ENCODE measurements around the gene RCSD1.

The RCSD1 gene

DNA sequence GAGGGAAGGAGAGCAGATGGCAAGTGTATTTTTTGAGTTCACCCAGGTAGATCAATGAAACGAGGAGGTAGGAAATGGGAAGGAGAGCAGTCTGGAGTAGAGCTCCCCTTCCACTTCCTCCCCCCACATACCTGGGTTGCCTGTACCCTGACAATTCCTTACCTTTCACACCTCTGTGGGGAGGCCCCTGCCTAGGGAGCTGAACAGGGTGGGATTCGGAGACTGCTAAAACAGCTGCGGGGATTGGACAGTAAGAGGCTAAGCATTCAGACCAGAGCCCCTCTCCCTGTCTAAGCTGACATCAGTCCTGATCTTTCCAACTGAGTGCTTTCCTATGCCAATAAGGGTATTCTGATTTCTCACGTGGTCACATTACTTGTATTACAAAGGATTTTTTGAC is 14.5 kb downstream of the RCSD1 start:
- DNase-seq = no peak

GRCh38 chr1:167645140-167645541 is 15.1 kb downstream of the RCSD1 start:
- no peak for DNase-seq

DNA sequence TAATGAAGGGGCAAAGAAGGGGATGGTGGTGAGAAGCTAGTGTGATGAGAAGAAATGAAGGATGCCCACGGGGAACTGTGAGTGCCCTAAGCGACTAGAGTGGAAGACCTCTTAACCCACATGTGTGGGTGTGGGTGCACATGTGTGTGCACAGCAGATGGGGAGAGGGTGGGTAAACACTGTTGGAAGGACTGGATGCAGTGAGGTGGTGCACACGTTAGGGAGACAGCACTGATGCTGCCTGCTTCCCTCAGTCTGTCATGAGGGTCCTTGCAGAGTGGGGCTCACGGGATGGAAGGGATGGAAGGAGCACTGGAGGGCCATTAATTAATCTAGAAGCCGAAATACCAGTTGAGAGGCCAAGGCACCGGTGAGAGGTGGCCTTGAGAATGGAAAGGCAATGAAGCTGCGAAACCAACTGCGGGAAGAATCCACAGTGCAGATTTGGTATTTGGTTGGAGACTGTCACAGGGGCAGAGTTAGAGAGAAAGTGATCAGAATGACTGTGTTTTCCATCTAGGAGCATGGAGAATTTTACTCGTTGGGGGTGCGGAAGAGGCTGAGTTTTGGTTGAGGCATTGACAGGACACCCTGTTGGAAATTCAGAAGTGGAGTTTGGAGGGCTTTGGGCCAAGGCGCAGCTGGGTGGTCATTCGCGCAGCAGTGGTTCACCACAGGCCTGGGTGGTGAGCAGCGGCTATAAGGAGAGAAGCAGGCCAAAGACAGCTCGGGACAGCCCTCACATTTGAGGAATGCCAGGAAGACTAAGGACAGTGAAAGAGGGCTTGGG is 15.8 kb downstream of the RCSD1 start:
- DNase-seq = no peak

GRCh38 chr1:167648252-167648849 is 18.3 kb downstream of the RCSD1 start:
- no peak for DNase-seq

DNA sequence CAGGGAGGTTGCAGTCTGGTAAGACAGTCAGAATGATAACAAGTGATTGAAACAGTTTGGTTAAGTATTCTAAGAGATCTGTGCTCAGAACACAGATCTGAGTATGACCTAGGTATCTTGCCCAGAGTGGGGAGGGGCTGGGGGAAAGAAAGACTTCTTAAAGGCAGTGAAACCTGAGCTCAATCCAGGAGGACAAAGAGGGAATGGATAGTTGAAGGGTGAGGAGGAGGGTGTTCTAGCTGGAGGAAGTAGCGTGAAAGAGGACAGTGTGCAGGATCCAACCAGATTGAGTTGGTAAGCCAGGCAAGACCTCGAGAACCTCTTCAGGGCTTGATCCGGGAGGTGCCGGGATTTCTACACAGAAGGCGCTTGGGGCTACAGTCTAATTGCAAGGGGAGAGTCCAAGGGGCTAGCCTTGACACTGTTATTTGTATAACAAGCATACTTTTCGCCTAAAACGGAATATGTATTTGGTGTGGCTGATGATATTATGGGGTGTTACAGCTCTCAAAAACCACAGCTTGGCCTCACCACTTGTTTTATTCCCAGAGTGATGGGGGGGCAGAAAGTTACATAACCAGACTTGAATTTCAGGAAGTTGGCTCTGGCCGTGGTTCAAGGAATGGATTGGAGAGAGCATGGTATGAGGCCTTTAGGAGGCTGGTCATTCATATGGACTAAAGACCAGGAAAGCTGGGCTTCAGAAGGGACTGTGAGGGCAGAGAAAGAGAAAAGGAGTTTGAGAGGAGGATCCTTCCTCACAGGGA is 19.1 kb downstream of the RCSD1 start:
- no peak for DNase-seq

DNA sequence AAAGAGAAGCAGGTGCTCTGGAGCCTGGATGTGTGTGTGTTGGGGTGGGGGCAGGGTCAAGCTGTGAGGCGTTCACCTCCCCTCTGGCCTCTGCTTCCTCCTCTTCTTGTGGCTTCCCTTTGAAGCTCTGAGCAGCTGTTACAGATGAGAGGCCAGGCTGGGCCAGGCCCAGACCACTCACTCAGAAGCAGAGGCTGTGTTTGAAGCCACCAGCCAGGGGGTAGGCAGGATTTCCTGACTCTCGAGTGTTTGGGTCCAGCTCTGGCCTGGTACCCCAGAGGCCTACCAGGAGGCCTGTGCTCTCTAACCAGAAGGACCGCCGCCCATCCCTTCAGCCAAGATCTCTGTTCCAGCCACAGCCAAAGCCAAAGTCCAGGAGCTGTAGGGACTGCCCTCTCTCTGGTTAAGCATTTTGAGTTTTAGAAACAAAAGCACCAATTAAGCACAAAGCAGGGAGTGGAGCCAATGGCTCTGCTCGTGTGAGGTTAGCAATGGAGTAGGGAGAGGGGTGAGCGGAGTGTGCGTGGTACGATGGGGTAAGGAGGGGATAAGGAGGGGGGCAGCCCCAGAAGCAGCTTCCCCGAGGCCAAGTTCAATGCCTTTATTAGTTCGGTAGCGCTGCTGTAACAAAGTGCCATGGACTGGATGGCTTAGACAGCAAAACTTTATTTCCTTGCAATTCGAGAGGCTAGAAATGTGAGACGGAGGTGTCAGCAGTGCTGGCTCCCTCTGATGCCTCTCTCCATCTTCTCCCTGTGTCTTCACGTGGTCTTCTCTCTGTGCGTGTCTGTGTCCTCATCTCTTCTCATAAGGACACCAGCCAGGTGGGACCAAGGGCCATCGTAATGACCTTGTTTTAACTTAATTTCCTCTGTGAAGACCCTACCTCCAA is 20.5 kb downstream of the RCSD1 start:
- no peak for DNase-seq

DNA sequence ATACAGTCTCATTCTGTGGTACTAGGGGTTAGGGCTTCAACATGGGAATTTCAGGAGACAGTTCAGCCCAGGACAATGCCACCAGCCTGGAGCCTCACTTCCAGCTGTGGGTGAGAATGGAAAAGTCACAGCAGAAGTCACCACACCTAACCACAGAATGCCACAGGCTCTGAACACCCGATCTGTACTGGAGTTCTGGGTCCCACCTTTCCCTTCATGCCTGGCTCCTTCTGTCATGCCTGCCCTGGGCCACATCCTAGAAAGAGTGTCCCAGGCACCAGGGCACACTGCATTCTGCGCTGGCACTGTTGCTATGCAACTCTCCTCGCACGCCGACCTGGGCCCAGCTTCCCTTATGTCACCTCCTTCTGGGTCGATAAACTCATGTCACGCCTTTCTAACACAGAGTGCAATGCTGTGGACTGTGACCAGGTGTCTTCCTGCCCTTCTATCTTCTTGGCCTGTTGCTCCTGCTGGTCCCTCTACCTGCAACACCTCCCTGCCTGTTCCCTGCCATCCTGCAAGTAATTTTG is 21.2 kb downstream of the RCSD1 start:
- no peak for DNase-seq

DNA sequence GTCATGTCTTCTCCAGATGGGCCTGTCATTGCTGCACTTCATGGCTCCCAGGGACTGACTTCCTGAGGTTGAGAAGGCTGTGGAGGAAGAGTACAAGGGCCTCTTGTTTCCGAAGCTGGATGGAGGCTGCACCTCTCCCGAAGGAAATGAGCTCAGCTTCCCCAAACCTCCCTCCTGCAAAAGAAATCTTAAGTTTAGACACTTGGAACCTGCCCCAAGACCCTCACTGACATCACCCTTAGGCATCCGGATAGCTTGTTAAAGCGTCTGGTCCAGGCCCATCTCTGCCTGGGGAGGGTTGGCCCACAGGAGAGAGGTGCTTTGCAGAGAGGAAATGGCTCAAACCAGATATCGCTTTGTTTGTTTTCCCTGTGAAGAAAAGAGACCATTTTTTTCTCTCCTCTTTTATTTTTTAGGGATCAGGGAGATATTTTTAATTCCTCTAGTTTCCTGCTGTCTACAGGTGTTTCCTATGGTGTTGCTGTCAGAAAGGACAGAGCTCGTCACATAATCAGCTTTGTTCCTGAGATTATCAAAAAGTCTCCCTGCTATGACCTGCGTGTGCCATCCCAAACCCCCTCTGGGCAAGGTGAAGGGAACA is 25.0 kb downstream of the RCSD1 start:
- DNase-seq = no peak

- no peak for DNase-seq
Observed at GRCh38 chr1:167656657-167657056, 26.6 kb downstream of the RCSD1 start.

- DNase-seq = no peak
Observed at GRCh38 chr1:167658574-167659328, 28.7 kb downstream of the RCSD1 start.

- no peak for DNase-seq
Observed at GRCh38 chr1:167659450-167659849, 29.4 kb downstream of the RCSD1 start.

- no peak for DNase-seq
Observed at GRCh38 chr1:167659881-167660280, 29.8 kb downstream of the RCSD1 start.

- no peak for DNase-seq
Observed at GRCh38 chr1:167661527-167662426, 31.7 kb downstream of the RCSD1 start.

DNA sequence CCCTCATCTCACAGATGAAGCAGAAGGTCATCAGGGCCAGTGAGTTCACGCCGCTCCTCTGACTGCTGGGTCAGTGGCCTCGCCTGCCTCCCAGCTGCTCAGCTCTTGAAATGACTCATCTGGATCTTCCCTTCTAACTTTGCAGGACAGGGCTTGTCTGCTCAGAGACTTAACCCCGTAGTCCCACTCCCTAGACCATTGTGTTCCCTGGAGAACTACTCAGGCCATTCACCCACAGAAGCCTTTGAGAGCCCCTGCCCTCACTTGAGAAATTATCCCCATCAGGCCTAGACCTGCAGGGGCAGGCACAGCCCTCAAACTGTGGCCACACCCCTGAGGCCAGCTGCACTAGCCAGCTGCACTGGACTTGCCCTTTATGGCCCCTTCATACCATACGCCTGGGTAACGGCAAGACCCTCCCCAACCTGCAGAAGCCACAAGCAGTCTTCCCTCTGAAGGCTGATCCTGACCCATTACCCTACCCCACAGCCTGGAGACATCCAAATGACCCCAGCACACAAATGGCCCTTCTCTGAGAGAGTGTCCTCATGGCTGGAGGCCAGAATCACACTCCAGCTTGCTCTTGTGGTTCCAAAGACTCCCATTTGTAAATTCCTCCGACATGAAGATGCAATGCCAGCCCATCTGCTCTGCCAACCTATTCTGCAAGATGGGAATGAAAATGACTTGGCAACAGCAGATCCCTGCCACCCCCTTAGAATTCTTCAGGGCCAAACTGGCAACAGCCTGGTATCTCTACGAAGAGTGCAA is 33.2 kb downstream of the RCSD1 start:
- peak in 1 of 2 experiments; percentile 20 for DNase-seq

DNA sequence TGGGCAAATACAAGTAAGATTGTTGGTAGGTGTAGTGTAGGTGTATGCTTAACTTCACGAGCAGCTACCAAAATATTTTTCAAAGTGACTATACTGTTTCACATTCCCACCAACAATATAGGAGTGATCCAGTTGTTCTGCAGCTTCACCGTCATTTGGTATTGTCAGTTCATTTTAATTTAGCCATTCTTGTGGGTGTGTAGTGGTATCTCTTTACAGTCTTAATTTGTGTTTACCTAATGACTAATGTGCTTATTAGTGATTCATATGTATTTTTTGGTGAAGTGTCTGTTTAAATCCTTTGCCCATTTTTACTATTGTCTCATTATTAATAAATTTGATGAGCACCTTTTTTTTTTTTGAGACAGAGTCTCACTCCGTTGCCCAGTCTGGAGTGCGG is 35.4 kb downstream of the RCSD1 start:
- no peak for DNase-seq

GRCh38 chr1:167666416-167666815 is 36.4 kb downstream of the RCSD1 start:
- DNase-seq = no peak

GRCh38 chr1:167667536-167667935 is 37.5 kb downstream of the RCSD1 start:
- no peak for DNase-seq

DNA sequence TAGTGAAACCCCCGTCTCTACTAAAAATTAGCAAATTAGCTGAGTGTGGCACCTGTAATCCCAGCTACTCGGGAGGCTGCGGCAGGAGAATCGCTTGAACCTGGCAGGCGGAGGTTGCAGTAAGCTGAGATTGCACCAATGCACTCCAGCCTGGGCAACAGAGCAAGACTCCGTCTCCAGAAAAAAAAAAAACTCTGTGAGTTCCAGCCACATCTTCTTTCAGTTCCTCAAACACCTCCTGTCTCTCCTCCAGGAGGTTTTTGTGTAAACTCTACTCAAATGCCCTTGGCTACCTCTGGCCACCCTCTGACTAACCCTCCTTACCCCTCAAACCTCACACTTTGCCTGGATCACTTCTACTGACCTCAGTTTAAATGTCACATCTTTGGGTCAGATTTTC is 38.1 kb downstream of the RCSD1 start:
- DNase-seq = no peak

Measured in SHP77 (cell line).